HUES6 (cell line): ENCODE results near the gene OPA3.

Experiments used
- H3K27ac ChIP-seq: 2 replicates; pipeline ENCODE4 v1.7.0; 2013; ENCODE audit warnings: low read depth, mild to moderate bottlenecking, low read length, inconsistent platforms
- H3K27me3 ChIP-seq: 2 replicates; pipeline ENCODE4 v1.6.1; 2013; ENCODE audit warnings: low read length; ENCODE audit not compliant: control insufficient read depth, insufficient read depth
- H3K36me3 ChIP-seq: 2 replicates; pipeline ENCODE4 v1.6.1; 2013; ENCODE audit warnings: low read length; ENCODE audit not compliant: control insufficient read depth, insufficient read depth
- H3K4me1 ChIP-seq: 2 replicates; pipeline ENCODE4 v1.6.1; 2013; ENCODE audit warnings: low read length; ENCODE audit not compliant: control insufficient read depth, insufficient read depth
- H3K4me3 ChIP-seq: 2 replicates; pipeline ENCODE4 v1.5.1; 2013; ENCODE audit warnings: low read depth, low read length
- H3K9ac ChIP-seq: one replicate; pipeline ENCODE4 v1.6.1; 2013; ENCODE audit warnings: mild to moderate bottlenecking, low read length
- H3K9me3 ChIP-seq: 2 replicates; pipeline ENCODE4 v1.6.1; 2013; ENCODE audit warnings: low read depth, low read length; ENCODE audit not compliant: control insufficient read depth, insufficient read depth

Gene OPA3

GRCh38 chr19:45597425-45598111 is 13.0 kb upstream of the OPA3 start:
- peaks cover 54% of the 10 kb centered on the region for H3K27me3 ChIP-seq

GRCh38 chr19:45595814-45596213 is 11.2 kb upstream of the OPA3 start:
- H3K4me3 ChIP-seq, result no peak overlapping the region
- peaks cover 54% of the 10 kb centered on the region for H3K27me3 ChIP-seq
- no peak overlapping the region for H3K27ac ChIP-seq
- peaks cover 28% of the 10 kb centered on the region for H3K4me1 ChIP-seq
- no peak overlapping the region for H3K9ac ChIP-seq
- no peaks in the 10 kb centered on the region for H3K36me3 ChIP-seq
- H3K9me3 ChIP-seq, result no peaks in the 10 kb centered on the region

More at GRCh38 chr19:45597425-45598111, 13.0 kb upstream of the OPA3 start:
- H3K4me1 ChIP-seq, result peaks cover 35% of the 10 kb centered on the region
- H3K9me3 ChIP-seq, result no peaks in the 10 kb centered on the region
- peak overlapping the region; percentile 10 for H3K9ac ChIP-seq
- no peak overlapping the region for H3K27ac ChIP-seq
- H3K36me3 ChIP-seq, result no peaks in the 10 kb centered on the region
- peak overlapping the region; percentile 56 for H3K4me3 ChIP-seq

- H3K4me3 ChIP-seq, result no peak overlapping the region
- peaks cover 35% of the 10 kb centered on the region for H3K27me3 ChIP-seq
- no peak overlapping the region for H3K9ac ChIP-seq
- no peaks in the 10 kb centered on the region for H3K36me3 ChIP-seq
- no peaks in the 10 kb centered on the region for H3K9me3 ChIP-seq
- H3K27ac ChIP-seq, result no peak overlapping the region
- peaks cover 16% of the 10 kb centered on the region for H3K4me1 ChIP-seq
Observed at GRCh38 chr19:45593520-45593919, 8.9 kb upstream of the OPA3 start.

GRCh38 chr19:45592366-45592765 is 7.8 kb upstream of the OPA3 start:
- Histone ChIP-seq H3K9me3 (no peaks in the 10 kb centered on the region), H3K36me3 (no peaks in the 10 kb centered on the region), H3K4me3 (no peak overlapping the region), H3K27ac (no peak overlapping the region), H3K27me3 (peaks cover 24% of the 10 kb centered on the region), H3K9ac (no peak overlapping the region), H3K4me1 (0 out of 2 replicates have a peak, but pooled peaks cover 5% of the 10 kb centered on the region)

- Histone ChIP-seq H3K27ac (no peak overlapping the region), H3K4me3 (no peak overlapping the region), H3K4me1 (0 out of 2 replicates have a peak, but pooled peaks cover 2% of the 10 kb centered on the region), H3K9ac (no peak overlapping the region), H3K27me3 (peaks cover 23% of the 10 kb centered on the region), H3K36me3 (no peaks in the 10 kb centered on the region), H3K9me3 (no peaks in the 10 kb centered on the region)
Observed at GRCh38 chr19:45591638-45592005, 7.0 kb upstream of the OPA3 start.

GRCh38 chr19:45591004-45591637 is 6.5 kb upstream of the OPA3 start:
- Histone ChIP-seq H3K9me3 (no peaks in the 10 kb centered on the region), H3K27ac (no peak overlapping the region), H3K9ac (no peak overlapping the region), H3K4me1 (0 out of 2 replicates have a peak, but pooled peaks cover 2% of the 10 kb centered on the region), H3K4me3 (no peak overlapping the region), H3K27me3 (peaks cover 23% of the 10 kb centered on the region), H3K36me3 (no peaks in the 10 kb centered on the region)

GRCh38 chr19:45590300-45591003 is 5.8 kb upstream of the OPA3 start:
- no peak overlapping the region for H3K4me3 ChIP-seq
- H3K4me1 ChIP-seq, result 0 out of 2 replicates have a peak, but pooled peaks cover 2% of the 10 kb centered on the region
- H3K36me3 ChIP-seq, result no peaks in the 10 kb centered on the region
- H3K9me3 ChIP-seq, result no peaks in the 10 kb centered on the region
- peaks cover 23% of the 10 kb centered on the region for H3K27me3 ChIP-seq
- H3K27ac ChIP-seq, result no peak overlapping the region
- no peak overlapping the region for H3K9ac ChIP-seq

GRCh38 chr19:45589768-45590167 is 5.2 kb upstream of the OPA3 start:
- H3K36me3 ChIP-seq, result no peaks in the 10 kb centered on the region
- no peaks in the 10 kb centered on the region for H3K9me3 ChIP-seq
- H3K4me3 ChIP-seq, result no peak overlapping the region
- no peak overlapping the region for H3K27ac ChIP-seq
- H3K9ac ChIP-seq, result no peak overlapping the region
- 0 out of 2 replicates have a peak, but pooled peaks cover 2% of the 10 kb centered on the region for H3K4me1 ChIP-seq
- peaks cover 23% of the 10 kb centered on the region for H3K27me3 ChIP-seq

- Histone ChIP-seq H3K4me1 (0 out of 2 replicates have a peak, but pooled peaks cover 2% of the 10 kb centered on the region), H3K27me3 (peaks cover 23% of the 10 kb centered on the region), H3K9me3 (no peaks in the 10 kb centered on the region), H3K27ac (no peak overlapping the region), H3K4me3 (no peak overlapping the region), H3K36me3 (no peaks in the 10 kb centered on the region), H3K9ac (no peak overlapping the region)
Observed at GRCh38 chr19:45587873-45588272, 3.3 kb upstream of the OPA3 start.

- Histone ChIP-seq H3K9ac (no peak overlapping the region), H3K36me3 (no peaks in the 10 kb centered on the region), H3K9me3 (no peaks in the 10 kb centered on the region), H3K27me3 (no peaks in the 10 kb centered on the region; the same call in 1 of the 2 replicates), H3K4me1 (no peaks in the 10 kb centered on the region), H3K4me3 (peak overlapping the region; percentile 86), H3K27ac (0 out of 2 replicates have a peak overlapping the region, but pooled peaks have one; percentile 26)
Observed at GRCh38 chr19:45585158-45585577, 566 bp upstream of the OPA3 start.

GRCh38 chr19:45581576-45581975 is 3.0 kb downstream of the OPA3 start:
- H3K27me3 ChIP-seq, result no peaks in the 10 kb centered on the region
- H3K9me3 ChIP-seq, result no peaks in the 10 kb centered on the region
- no peaks in the 10 kb centered on the region for H3K36me3 ChIP-seq
- no peak overlapping the region for H3K4me3 ChIP-seq
- H3K27ac ChIP-seq, result no peak overlapping the region
- H3K4me1 ChIP-seq, result peaks cover 14% of the 10 kb centered on the region
- no peak overlapping the region for H3K9ac ChIP-seq
